HEK293 (cell line): ENCODE data around the gene SULT2B1.

ENCODE experiments used
- ZBTB17 ChIP-seq: fragments of 450-650 bp; formaldehyde crosslinking; IDR thresholded peaks from 2 replicates; pipeline ENCODE4 v1.5.1; 2016; ENCODE audit warnings: missing biosample characterization, missing genetic modification characterization
- ZBTB21 ChIP-seq: fragments of 450-650 bp; formaldehyde crosslinking; IDR thresholded peaks from 2 replicates; pipeline ENCODE4 v1.5.1; 2017; ENCODE audit warnings: missing biosample characterization, missing genetic modification characterization
- ZBTB44 ChIP-seq: fragments of 450-650 bp; IDR thresholded peaks from 2 replicates; pipeline ENCODE4 v1.5.1; 2018; ENCODE audit warnings: missing biosample characterization, mild to moderate bottlenecking, missing genetic modification characterization
- ZNF114 ChIP-seq: fragments of 450-650 bp; formaldehyde crosslinking; IDR thresholded peaks from 2 replicates; pipeline ENCODE4 v1.5.0; 2017; ENCODE audit warnings: missing biosample characterization, missing genetic modification characterization
- ZNF23 ChIP-seq: fragments of 450-650 bp; formaldehyde crosslinking; IDR thresholded peaks from 2 replicates; pipeline ENCODE4 v1.5.1; 2016; ENCODE audit warnings: missing biosample characterization, missing genetic modification characterization, borderline replicate concordance
- ZNF776 ChIP-seq: fragments of 450-650 bp; formaldehyde crosslinking; IDR thresholded peaks from 2 replicates; pipeline ENCODE4 v1.5.0; 2017; ENCODE audit warnings: missing biosample characterization, missing genetic modification characterization, borderline replicate concordance
- ZSCAN23 ChIP-seq: fragments of 450-650 bp; formaldehyde crosslinking; IDR thresholded peaks from 2 replicates; pipeline ENCODE4 v1.5.1; 2016; ENCODE audit warnings: missing biosample characterization, missing genetic modification characterization
- TF ChIP-seq, protein P1 (sequence below): fragments of 450-650 bp; formaldehyde crosslinking; IDR thresholded peaks from 2 replicates; pipeline ENCODE4 v1.5.1; 2016; ENCODE audit warnings: missing biosample characterization, missing genetic modification characterization
- TF ChIP-seq, protein P2 (sequence below): fragments of 450-650 bp; formaldehyde crosslinking; IDR thresholded peaks from 2 replicates; pipeline ENCODE4 v1.5.1; 2016; ENCODE audit warnings: missing biosample characterization, missing genetic modification characterization, low read depth
- TF ChIP-seq, protein P3 (sequence below): fragments of 450-650 bp; formaldehyde crosslinking; IDR thresholded peaks from 2 replicates; pipeline ENCODE4 v1.5.1; 2016; ENCODE audit warnings: missing biosample characterization, missing genetic modification characterization

DNA sequence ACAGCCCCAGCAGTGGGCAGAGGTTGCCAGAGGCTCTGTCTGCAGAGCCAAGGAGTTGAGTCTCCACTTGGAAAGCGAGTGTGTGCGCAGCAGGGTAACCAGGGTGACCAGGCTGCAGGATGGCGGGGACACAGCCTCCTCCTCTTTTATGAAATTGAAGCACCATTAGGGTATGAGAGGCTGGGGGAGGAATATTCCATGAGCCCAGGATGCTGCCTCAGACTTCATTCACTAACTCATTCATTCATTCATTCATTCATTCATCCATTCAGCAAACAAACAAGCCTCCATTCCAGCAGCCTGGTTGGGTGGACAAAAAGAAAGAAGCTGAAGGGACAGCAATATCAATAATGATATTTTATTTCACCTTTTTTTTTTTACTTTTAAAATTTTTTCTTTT, 33.8 kb upstream of the SULT2B1 start:
- TF ChIP-seq ZSCAN23 (tag by site-specific recombination): no peak
- TF ChIP-seq, protein P1, sequence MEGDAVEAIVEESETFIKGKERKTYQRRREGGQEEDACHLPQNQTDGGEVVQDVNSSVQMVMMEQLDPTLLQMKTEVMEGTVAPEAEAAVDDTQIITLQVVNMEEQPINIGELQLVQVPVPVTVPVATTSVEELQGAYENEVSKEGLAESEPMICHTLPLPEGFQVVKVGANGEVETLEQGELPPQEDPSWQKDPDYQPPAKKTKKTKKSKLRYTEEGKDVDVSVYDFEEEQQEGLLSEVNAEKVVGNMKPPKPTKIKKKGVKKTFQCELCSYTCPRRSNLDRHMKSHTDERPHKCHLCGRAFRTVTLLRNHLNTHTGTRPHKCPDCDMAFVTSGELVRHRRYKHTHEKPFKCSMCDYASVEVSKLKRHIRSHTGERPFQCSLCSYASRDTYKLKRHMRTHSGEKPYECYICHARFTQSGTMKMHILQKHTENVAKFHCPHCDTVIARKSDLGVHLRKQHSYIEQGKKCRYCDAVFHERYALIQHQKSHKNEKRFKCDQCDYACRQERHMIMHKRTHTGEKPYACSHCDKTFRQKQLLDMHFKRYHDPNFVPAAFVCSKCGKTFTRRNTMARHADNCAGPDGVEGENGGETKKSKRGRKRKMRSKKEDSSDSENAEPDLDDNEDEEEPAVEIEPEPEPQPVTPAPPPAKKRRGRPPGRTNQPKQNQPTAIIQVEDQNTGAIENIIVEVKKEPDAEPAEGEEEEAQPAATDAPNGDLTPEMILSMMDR (tag by site-specific recombination): no peak
- TF ChIP-seq ZBTB44: no peak
- TF ChIP-seq, protein P2, sequence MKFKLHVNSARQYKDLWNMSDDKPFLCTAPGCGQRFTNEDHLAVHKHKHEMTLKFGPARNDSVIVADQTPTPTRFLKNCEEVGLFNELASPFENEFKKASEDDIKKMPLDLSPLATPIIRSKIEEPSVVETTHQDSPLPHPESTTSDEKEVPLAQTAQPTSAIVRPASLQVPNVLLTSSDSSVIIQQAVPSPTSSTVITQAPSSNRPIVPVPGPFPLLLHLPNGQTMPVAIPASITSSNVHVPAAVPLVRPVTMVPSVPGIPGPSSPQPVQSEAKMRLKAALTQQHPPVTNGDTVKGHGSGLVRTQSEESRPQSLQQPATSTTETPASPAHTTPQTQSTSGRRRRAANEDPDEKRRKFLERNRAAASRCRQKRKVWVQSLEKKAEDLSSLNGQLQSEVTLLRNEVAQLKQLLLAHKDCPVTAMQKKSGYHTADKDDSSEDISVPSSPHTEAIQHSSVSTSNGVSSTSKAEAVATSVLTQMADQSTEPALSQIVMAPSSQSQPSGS (tag by site-specific recombination): no peak
- TF ChIP-seq ZBTB17: no peak
- TF ChIP-seq ZBTB21 (tag by site-specific recombination): no peak
- TF ChIP-seq, protein P3, sequence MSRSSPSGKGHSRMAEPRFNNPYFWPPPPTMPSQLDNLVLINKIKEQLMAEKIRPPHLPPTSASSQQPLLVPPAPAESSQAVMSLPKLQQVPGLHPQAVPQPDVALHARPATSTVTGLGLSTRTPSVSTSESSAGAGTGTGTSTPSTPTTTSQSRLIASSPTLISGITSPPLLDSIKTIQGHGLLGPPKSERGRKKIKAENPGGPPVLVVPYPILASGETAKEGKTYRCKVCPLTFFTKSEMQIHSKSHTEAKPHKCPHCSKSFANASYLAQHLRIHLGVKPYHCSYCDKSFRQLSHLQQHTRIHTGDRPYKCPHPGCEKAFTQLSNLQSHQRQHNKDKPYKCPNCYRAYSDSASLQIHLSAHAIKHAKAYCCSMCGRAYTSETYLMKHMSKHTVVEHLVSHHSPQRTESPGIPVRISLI: no peak
- no peak for TF ChIP-seq ZNF776
- TF ChIP-seq ZNF23 (tag by site-specific recombination): no peak
- TF ChIP-seq ZNF114 (tag by site-specific recombination): no peak
